ENCODE results near the gene RFTN1. TPM values are rescaled to one million over a fixed set of nuclear protein-coding genes. Genes with fewer than 3 reads are reported as not detected.

RFTN1 gene
- total and polyA plus RNA-seq, 7 donors: 9.1 to 33.1 (median 15.9) TPM

DNA sequence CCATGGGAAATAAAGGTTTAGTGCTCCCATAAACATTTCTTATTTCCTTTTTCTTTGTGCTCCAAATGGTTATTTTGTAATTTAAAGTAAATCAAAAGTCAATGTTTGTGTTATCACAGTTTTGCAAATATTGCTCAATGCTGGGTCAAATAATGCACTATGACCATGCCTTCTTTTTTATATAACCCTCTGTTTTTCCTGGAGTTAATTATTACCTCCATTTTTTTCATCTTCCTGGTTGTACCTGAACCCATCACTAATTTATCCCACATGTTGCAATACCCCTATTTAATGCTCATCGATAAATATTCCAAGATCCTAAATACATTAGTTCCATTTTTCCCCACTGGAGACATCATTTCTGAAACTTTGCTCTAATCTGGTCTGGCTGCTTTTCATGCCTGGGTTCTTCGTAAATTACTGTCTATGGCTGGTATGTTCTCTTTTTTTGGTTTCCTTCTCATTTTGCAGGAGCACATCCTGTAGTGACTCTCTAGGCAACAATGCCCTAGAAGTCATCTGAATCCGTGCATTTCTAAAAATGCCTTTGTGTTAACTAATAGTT is 182.1 kb downstream of the RFTN1 start:
- peaks cover 3% of the 10 kb centered on the region for H3K4me1 ChIP-seq
- DNase-seq (no peak), ATAC-seq (no peak)
- H3K27me3 ChIP-seq (ENCODE audit: insufficient read depth in 3 of 3, low read length in 2 of 3): no peaks in the 10 kb centered on the region
- no peaks in the 10 kb centered on the region for H3K9me3 ChIP-seq
- H3K4me3 ChIP-seq: no peak overlapping the region
- WGBS, 3 donors: 96 to 99% (median 98%) methylated on average over 3 of the region's 3 CpGs
- intact Hi-C loops (cut with DNase I): no loop called here
- no peak overlapping the region for H3K27ac ChIP-seq
- no peak for TF ChIP-seq CTCF (IDR thresholded peaks at IDR 0.05)
- H3K36me3 ChIP-seq (ENCODE audit: insufficient read depth in 1 of 2, low read depth in 1 of 2): peaks cover 6 to 13% of the 10 kb centered on the region in 2 donors

GRCh38 chr3:16330351-16330750 is 183.1 kb downstream of the RFTN1 start:
- Histone ChIP-seq H3K9me3 (no peaks in the 10 kb centered on the region), H3K4me1 (peaks cover 3% of the 10 kb centered on the region), H3K27me3 (ENCODE audit: insufficient read depth in 3 of 3, low read length in 2 of 3) (no peaks in the 10 kb centered on the region), H3K27ac (no peak overlapping the region), H3K36me3 (ENCODE audit: insufficient read depth in 1 of 2, low read depth in 1 of 2) (peaks cover 6 to 19% of the 10 kb centered on the region in 2 donors), H3K4me3 (no peak overlapping the region)
- DNase-seq (no peak), ATAC-seq (no peak)
- intact Hi-C loops (cut with DNase I): no loop called here
- TF ChIP-seq CTCF (IDR thresholded peaks at IDR 0.05): no peak
- 92 to 95% (median 94%) methylated on average over 4 of the region's 4 CpGs for WGBS, 3 donors

GRCh38 chr3:16329826-16330129 is 183.7 kb downstream of the RFTN1 start:
- TF ChIP-seq CTCF (IDR thresholded peaks at IDR 0.05): no peak
- peaks cover 6% of the 10 kb centered on the region for H3K4me1 ChIP-seq
- DNase-seq (no peak), ATAC-seq (no peak)
- H3K4me3 ChIP-seq: no peak overlapping the region
- intact Hi-C loops (cut with DNase I): no loop called here
- peak overlapping the region; percentile 70 for H3K27ac ChIP-seq
- peaks cover 6 to 25% of the 10 kb centered on the region in 2 donors for H3K36me3 ChIP-seq (ENCODE audit: insufficient read depth in 1 of 2, low read depth in 1 of 2)
- no peaks in the 10 kb centered on the region for H3K9me3 ChIP-seq
- 80 to 89% (median 83%) methylated on average over 9 of the region's 9 CpGs for WGBS, 3 donors
- no peaks in the 10 kb centered on the region for H3K27me3 ChIP-seq (ENCODE audit: insufficient read depth in 3 of 3, low read length in 2 of 3)

- WGBS, 3 donors: 51 to 80% (median 65%) methylated on average over 15 of the region's 15 CpGs
- ATAC-seq (peak; percentile 75 to 94 (median 86)), DNase-seq (peak in 1 of 2 donors; percentile 77)
- Histone ChIP-seq H3K27me3 (ENCODE audit: insufficient read depth in 3 of 3, low read length in 2 of 3) (no peaks in the 10 kb centered on the region), H3K4me3 (no peak overlapping the region), H3K4me1 (peaks cover 7% of the 10 kb centered on the region), H3K27ac (peak overlapping the region; percentile 70), H3K9me3 (no peaks in the 10 kb centered on the region), H3K36me3 (ENCODE audit: insufficient read depth in 1 of 2, low read depth in 1 of 2) (peaks cover 6 to 27% of the 10 kb centered on the region in 2 donors)
- no peak for TF ChIP-seq CTCF (IDR thresholded peaks at IDR 0.05)
- intact Hi-C loops (cut with DNase I): no loop called here
These were observed 184.3 kb downstream of the RFTN1 start for GRCh38 chr3:16329036-16329825.

All from psoas muscle (tissue), 8 donors.